Astrocyte (in vitro differentiated cells and primary cell): ENCODE results near the gene ANKRD2.
"Not testable (repeated sequence)": the region's sequence is repeated elsewhere in the genome, so short reads cannot be mapped to it uniquely, and the experiment has no call there.

Experiments used
- EZH2 ChIP-seq: IDR thresholded peaks from 2 replicates; pipeline ENCODE4 v1.6.1; 2012; ENCODE audit warnings: mild to moderate bottlenecking, low read length, inconsistent platforms; ENCODE audit not compliant: insufficient read depth
- TF ChIP-seq, protein P1 (sequence below): IDR thresholded peaks from 2 replicates; pipeline ENCODE4 v1.5.1; 2011; ENCODE audit warnings: low read depth, mild to moderate bottlenecking, inconsistent platforms, low read length, moderate library complexity; ENCODE audit not compliant: insufficient read depth

DNA sequence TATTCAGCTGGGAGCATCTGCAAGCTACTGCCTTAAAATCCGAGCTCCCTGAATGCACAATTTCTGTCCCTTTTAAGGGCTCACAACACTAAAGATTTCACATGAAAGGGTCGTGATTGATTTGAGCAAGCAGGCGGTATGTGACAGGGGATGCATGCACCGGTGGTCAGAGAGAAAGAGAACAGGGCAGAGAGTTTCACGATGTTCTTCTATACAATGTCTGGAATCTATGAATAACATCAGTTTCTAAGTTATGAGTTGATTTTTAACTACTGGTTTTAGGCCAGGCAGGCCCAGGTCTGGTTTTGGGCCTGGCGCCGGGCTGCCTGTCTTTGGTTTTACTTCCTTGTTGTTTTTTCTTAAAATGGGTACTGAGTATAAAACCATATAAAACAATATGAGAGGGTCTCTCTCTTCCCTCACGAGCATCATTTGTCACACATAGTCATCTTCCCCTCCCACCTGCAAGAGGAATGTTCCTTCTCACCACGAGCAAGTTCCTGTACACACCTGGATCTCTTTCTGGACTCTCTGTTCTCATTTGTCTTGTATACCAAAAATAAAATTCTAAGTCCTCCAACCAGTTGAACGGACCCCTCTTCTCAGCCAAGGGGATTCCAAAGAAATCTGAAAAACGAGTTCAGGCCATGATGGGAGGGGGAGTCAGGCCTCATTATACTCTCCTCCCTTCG is 11.0 kb upstream of the ANKRD2 start:
- TF ChIP-seq, protein P1, sequence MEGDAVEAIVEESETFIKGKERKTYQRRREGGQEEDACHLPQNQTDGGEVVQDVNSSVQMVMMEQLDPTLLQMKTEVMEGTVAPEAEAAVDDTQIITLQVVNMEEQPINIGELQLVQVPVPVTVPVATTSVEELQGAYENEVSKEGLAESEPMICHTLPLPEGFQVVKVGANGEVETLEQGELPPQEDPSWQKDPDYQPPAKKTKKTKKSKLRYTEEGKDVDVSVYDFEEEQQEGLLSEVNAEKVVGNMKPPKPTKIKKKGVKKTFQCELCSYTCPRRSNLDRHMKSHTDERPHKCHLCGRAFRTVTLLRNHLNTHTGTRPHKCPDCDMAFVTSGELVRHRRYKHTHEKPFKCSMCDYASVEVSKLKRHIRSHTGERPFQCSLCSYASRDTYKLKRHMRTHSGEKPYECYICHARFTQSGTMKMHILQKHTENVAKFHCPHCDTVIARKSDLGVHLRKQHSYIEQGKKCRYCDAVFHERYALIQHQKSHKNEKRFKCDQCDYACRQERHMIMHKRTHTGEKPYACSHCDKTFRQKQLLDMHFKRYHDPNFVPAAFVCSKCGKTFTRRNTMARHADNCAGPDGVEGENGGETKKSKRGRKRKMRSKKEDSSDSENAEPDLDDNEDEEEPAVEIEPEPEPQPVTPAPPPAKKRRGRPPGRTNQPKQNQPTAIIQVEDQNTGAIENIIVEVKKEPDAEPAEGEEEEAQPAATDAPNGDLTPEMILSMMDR, result not testable (repeated sequence)
- not testable (repeated sequence) for TF ChIP-seq EZH2
